ENCODE results near the gene C4orf36.

C4orf36 gene

GRCh38 chr4:86848732-86849619 lies 43.2 kb downstream of the C4orf36 start, which contains the start of gene SLC10A6:
Gene SLC10A6 (minus strand): TSS chr4:86849384. CDS start chr4:86849115, 269 bp downstream.
- no peak for TF ChIP-seq CTCF (IDR thresholded peaks at IDR 0.05; ENCODE audit: insufficient read depth, missing control alignments)
- no peak for FAIRE-seq
- DNase-seq (ENCODE audit: insufficient read length, low spot score): no peak

- FAIRE-seq (no peak), DNase-seq (ENCODE audit: insufficient read length, low spot score) (no peak)
- TF ChIP-seq CTCF (IDR thresholded peaks at IDR 0.05; ENCODE audit: insufficient read depth, missing control alignments): no peak
Measured at GRCh38 chr4:86848136-86848535, 44.1 kb downstream of the C4orf36 start.

GRCh38 chr4:86847571-86847970 lies 44.7 kb downstream of the C4orf36 start:
- TF ChIP-seq CTCF (IDR thresholded peaks at IDR 0.05; ENCODE audit: insufficient read depth, missing control alignments): no peak
- FAIRE-seq (no peak), DNase-seq (ENCODE audit: insufficient read length, low spot score) (no peak)

- FAIRE-seq (no peak), DNase-seq (ENCODE audit: insufficient read length, low spot score) (no peak)
- TF ChIP-seq CTCF (IDR thresholded peaks at IDR 0.05; ENCODE audit: insufficient read depth, missing control alignments): no peak
Measured at GRCh38 chr4:86846921-86847320, 45.3 kb downstream of the C4orf36 start.

GRCh38 chr4:86845593-86845992 lies 46.6 kb downstream of the C4orf36 start:
- FAIRE-seq (no peak), DNase-seq (ENCODE audit: insufficient read length, low spot score) (no peak)
- TF ChIP-seq CTCF (IDR thresholded peaks at IDR 0.05; ENCODE audit: insufficient read depth, missing control alignments): no peak

- DNase-seq (ENCODE audit: insufficient read length, low spot score): no peak
- no peak for TF ChIP-seq CTCF (IDR thresholded peaks at IDR 0.05; ENCODE audit: insufficient read depth, missing control alignments)
- no peak for FAIRE-seq
Measured at GRCh38 chr4:86841309-86841708, 50.9 kb downstream of the C4orf36 start.

GRCh38 chr4:86840858-86841257 lies 51.4 kb downstream of the C4orf36 start:
- TF ChIP-seq CTCF (IDR thresholded peaks at IDR 0.05; ENCODE audit: insufficient read depth, missing control alignments): no peak
- FAIRE-seq: no peak
- DNase-seq (ENCODE audit: insufficient read length, low spot score): no peak

All from D721Med (cell line).